Activated T-cell treated with anti-CD3 and anti-CD28 coated beads for 24 hours (primary cell): ENCODE data around the gene IRX4.

ENCODE experiments used
- DNase-seq: peaks from one replicate; pipeline ENCODE4 v3.0.0-alpha.2; 2020; ENCODE audit warnings: low read depth

IRX4 gene

DNA sequence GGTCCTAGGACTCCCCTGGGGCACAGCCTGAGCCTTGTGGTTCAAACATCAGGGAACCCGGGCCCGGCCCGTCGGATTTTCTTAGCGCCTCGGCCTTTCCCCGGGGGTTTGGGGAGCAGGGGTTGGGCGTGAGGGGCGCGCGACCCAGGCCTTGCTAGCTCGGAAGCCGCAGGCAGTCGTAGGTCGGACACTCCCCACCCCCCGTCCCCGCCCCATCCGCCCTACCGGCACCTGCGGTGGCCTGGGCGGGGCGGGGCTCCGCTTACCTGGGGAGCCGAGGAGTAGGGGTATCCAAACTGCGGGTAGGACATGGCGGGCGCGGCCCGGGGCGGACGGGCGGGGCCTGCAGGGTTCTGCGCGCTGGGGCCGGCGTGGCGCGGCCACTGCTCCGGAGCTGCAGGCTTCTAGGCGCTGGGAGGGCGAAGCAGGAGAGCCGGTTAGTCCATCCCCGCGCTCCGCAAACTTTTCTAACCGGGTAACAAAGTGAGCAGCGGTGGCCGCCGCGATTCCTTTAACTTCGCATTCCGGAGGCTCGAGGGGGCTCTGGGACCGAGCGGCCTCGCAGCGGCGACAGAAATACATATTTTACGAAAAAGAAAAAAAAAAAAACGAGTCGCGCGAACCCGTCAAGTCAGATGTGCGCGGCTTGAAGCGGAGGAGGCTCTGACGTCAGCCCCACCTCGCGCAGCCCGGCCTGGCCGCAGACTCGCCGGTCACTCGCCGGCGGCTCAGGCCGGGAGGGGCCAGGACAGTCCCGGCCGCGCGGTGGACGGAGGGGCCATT lies at the start of gene IRX4:
IRX4 (minus strand) TSS at position 589 of the 783 bp plus-strand sequence; CDS start at position 311, 278 bp downstream.
- no peak for DNase-seq

DNA sequence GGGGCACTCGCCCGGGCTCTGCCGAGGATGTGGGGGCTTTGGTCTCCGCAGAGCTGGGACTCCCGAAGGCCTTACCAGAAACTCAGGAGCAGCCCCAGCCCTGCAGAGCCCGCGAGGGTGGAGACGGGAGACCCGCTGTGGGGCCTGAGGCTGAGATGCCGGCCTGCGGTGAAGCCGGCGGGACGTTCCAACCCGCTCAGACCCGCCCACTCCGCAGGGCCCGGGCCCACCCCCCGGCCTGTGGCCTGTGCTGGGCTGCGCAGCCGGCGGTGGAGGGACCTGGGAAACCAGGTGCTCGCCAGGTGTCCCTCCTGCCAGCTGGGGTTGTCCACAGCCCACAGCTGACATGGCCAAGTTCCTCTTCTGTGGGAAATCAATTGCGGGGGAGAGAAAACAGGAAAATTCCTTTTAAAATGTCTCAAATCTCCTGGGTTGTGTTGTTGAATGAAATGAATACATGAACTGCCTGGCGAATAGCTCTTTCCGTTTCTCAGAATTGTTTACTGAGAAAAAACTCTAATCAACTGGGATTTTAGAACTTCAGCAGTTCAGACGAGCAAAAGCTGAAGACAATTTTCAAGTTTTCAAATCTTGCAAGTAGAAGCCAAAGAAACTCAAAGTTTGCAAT lies 49.0 kb upstream of the IRX4 start:
- DNase-seq = no peak

DNA sequence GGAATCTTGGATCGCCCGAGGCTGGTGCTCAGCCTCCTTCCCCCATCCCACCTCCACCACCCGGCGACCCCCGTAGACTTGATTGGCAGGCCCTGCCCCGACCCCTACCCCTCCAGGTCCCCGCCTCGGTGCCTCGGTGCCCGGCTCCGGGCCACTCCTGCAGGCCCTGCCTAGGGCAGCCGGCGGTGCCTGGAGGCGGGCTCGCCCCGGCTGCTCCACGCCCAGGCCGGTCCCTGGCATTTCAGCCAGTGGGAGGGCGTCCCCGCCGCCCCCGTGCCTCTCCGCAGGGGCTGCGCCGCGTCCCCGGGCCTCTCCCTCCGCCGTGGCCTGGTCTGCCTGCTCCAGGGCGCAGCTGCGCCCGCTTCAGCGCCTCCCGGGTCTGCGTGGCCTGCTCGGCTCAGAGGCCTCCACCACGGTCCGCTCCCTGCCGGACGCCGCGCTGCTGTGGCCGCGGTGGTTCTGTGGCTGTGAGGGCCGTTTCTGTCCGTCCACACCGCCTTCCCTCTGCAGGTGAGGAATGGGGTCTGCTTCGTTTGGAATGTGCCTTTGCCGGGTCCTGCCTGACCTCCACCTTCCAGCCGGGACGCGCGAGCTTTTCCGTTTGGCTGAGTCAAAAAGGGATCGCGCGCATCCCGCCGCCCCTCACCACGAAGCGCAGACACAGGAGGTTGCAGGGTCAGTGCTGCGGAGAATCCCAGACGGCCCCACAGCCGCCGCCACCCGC lies 48.3 kb upstream of the IRX4 start:
- DNase-seq = no peak

DNA sequence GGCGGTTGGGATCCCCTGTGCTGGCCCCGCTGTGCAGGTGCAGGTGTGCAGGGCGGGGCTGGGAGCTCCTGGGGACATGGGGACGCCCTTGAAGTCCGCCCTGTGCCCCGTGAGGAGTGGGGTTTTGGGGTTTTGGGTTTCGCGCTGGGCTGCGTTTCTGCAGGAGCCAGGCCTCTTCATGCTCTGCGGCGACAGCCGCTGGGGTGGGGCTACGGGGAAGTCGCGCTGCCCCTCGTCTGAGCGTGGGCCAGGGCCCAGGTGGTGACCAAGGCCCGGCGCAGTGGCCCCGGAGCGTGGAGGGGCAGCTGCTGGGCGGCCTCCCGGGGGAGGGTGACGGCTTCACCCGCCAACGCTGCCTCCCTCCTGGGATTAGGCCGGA lies 47.8 kb upstream of the IRX4 start:
- DNase-seq = no peak

DNA sequence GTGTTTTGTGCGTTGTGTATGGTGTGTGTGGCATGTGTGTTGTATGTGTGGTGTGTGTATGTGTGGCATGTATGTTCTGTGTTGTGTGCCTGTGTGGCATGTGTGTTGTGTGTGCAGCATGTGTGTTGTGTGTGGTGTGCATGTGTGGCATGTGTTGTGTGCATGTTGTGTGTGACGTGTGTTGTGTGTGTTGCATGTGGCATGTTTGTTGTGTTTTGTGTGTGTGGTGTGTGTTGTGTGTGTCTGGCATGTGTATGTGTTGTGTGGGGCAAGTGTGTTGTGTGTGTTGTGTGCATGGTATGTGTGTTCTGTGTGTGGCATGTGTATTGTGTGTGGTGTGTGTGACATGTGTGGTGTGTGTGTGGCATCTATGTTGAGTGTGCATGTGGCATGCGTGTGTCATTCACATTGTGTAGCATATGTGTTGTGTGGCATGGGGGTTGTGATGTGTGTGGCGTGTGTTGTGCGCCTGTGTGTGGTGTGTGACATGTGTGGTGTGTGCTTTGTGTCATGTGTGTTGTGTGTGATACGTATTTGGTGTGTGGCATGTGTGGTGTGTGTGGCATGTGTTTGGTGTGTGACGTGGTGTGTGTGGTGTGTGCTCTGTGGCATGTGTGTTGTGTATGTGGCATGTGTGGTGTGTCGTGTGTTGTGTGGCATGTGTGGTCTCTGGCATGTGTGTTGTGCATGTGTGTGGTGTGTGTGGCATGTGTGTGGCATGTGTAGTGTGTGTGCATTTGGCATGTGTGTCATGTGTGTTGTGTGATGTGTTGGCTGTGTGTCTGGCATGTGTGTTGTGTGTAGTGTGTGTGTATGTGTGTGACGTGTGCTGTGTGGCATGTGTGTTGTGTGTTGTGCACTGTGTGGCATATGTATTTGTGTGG lies 46.6 kb upstream of the IRX4 start:
- DNase-seq = no peak

DNA sequence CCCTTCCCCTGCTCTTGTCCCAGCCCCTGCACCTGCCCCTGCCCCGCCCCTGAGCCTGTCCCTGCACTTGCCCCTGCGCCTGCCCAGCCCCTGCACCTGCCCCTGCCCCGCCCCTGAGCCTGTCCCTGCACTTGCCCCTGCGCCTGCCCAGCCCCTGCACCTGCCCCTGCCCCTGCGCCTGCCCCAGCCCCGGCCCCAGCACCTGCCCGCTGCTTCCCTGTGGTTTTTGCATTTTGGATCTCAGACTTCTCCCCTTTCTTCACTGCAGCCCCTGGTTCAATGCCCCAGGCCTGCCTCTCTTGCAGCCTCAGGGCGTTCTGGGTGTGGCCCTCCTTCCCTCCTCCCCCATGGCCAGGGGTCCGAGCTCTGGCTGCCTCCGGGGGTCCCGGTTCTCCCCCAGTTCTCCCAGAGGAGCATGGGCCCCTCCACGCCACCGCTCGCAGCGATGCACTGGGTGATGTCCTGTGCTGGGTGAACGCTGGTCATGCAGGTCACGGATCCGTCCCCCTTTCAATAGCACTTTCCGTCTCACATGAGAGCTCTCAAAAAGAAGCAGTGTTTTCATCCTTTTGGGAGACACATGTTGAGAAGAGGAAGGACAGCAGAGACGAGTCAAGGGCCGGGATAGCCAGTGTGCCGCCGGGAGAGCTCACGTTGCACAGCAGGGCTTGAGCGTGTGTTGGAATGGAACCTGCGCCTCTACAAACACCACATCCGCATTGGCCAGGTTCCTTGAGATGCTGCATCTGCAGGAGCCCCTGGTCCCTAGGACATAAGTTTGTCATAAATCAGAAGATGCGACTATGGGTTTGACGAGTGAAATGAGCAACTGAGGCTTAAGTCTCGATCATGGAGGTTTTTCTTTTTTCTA lies 44.0 kb upstream of the IRX4 start:
- no peak for DNase-seq

DNA sequence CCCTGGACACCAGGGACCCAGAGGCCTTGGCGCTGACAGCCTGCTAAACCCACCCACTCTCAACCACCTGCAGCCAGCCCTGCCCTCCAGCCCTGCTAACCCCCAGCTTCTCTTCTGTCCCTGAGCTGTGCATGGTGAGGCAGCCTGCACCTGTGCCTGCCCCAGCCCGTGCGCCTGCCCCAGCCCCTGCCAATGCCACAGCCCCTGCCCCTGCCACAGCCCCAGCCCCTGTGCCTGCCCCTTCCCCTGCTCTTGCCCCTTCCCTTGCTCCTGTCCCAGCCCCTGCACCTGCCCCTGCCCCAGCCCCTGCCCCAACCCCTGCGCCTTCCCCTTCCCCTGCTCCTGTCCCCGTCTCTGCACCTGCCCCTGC lies 43.3 kb upstream of the IRX4 start:
- DNase-seq = no peak

DNA sequence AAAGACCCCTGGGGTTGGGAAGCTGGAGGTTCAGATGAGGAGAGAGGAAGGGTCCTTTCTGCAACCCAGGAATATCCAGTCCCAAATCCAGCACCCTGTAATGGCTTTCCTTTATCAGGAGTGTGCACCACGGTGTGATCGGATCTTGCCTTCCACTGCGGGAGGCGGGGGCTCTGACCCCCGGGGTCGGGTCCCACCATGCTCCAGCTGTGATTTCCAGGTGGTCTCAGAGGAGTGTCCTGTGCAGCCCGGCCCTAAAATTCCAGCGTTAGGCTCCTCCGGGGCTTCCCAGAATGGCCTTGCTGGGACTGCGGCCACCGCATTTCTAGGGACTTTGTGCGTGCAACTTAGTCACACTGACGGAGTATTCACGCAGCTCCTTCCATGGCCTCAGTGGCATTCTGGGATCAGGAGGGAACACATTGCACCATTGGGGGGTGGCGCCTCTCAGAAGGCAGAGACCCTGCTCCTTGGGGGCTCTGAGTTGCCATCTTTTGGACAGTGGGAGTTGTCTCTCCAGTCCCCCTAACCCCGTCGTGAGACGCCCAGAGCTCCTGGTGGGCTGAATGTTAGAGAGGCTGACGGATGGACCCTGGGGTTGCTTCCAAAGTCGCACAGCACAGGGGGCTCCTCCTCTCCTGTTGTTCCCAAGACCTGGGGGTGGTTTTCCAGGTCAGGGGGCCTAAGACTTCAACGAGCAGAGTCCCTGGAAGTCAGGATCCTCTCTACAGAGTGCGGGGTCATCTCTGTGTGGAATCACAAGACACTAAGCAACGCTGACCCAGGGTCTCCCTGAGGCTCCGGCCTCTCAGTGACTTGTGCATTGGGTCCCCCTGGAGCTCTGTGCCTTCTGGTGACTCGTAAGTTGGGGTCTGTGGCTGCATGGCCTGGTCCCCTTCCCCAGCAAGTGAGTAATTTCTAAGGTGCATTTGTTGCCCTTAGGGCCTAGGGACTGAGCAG lies 42.7 kb upstream of the IRX4 start:
- DNase-seq = no peak

DNA sequence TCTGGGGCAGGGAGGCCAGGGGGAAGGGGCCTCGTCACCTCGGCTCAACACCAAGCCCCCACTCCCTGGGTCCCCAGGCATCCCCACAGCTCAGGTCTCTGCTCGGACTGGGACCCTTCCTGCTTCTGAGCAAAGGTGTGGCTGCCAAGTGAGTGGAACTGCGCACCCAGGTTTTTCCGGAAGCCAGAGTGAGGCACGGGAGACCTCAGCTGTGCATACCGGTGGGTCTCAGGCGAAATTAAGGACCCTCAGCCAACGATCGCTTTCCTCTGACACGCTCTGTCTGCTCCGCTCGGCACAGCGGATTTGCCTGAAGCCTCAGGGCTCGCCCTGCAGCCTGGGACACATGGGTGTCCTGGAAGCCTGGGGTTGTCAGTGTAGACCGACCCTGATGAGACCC lies 41.0 kb upstream of the IRX4 start:
- DNase-seq = no peak

DNA sequence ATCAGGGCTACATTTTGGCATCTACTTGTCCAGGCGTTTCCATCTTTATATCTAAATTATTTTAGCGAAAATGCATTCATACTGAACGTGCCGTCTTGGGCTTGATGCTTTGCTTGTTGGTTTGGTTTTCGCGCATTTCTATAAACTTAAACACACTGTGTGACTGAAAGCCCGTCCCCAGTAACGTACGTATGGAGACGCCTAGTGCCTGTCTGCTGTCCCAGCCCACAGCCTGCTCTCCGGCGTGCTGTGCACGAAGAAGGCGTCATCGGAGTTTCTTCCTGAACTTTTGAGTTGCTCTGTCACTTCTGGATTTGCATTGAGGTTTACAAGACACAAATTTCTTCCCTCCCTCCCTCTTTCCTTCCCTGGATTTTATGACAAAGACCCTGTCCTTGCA lies 40.6 kb upstream of the IRX4 start:
- DNase-seq = no peak

DNA sequence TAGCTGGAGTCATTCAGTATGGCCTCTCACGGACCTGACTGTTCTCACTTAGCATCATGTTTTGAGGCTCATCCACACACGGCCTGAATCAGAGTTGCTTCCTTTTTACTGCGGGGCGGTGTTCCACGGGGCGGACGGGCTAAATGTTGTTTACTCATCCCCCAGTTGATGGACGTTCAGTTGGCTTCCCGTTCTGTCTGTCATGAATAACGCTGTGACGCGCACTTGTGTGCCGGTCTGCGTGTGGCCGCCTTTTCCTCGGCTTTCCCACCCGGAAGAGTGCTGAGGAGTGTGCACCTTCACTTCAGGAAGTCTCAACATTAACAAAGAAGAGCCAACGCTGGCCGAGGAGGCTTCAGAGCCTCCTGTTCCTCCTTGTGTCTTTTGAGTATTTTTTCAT lies 39.0 kb upstream of the IRX4 start:
- DNase-seq = no peak

DNA sequence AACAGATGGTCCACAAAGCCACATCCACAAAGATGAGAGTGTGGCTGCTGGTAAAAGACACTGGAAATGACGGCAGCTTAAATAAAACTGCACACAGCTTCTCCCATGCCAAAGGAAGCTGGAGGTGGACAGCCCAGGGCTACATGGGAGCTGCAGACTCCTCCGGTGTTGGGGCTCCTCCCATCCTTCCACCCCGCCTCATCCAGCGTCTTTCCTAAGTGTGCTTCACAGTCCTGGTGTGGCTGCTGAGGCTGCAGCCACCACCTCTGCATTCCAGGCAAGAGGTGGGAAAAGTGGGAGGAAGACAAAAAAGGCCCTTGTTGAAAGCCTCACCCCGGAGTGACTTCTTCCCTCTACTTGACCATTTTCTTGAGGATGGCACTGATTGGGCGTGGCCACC lies 37.0 kb upstream of the IRX4 start:
- DNase-seq = no peak

DNA sequence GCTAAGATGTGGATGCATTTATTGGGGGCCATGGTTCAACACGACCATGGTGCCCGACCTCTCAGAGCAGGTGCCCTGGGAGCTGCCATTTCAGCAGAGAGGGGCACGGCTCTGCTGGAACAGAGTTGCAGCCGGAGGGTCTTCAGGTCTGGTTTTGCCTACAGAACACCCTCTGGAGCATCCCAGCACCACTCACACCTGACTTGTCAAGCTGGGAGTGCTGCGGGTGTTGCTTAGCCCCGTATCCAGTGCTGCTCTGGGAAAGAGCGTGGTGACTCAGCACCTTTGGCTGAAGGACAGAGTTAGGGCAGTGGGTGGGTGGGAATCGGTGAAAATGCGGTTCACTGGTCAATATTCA lies 36.5 kb upstream of the IRX4 start:
- no peak for DNase-seq

DNA sequence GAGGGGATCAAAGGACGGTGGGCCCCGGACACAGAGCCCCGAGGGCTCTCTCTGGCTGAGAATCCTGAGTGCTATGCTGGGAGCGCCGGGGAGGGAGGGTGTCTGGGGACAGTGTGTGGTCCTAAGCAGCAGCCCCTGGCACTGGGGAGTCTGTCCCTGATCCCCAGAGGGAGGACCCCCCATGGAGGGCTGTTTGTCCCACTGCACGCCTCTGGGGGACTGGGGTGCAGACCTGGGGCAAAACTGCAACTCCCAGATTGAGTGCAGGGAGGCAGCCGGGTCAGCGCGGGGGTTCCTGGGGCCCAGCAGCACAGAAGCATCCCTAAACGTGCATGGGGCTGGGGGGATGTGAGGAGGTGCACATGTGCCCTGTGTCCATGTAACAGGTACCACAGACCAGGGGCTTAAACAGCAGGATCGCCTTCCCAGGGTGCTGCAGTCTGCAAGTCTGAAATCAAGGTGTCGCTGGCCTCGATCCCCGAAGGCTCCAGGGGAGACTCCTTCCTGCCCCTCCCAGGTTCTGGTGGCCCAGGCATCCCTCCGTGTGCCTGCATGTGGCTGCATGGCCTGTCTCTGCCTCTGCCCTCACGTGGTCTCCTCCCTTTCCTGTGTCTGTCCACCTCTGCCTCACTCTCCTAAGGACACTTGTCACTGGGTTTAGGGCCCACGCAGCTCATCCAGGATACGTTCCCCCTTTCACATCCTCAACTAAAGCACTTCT lies 35.9 kb upstream of the IRX4 start:
- no peak for DNase-seq

DNA sequence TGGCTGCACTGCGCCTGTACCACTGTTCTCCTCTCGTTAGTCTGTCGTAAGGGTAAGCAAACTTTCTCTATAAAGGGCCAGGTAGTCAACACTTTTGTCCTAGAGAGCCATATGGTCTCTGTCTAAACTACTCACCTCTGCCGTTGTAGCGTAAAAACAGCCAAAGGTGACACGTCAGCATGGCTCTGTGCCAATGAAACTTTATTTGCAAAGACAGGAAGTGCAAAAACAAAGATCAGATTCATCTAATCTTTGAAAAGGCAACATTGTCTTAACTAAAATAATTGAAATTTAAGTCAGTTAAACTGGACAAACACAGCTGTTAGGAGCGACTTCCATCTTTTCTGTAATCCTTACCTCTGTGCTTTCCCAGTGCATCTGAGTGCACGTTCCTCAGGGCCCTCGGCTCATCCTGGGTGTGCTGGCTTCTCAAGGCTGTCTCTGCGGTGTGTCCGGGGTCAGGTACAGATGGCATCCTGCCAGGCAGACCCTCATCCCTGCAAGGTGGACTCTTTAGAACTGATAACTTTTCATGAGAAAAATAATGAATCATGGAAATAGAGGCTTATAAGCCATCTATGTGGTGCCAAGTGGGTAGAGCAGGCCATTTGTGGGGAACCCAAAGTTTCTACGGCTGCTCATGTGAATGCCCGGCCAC lies 35.2 kb upstream of the IRX4 start:
- DNase-seq = no peak

DNA sequence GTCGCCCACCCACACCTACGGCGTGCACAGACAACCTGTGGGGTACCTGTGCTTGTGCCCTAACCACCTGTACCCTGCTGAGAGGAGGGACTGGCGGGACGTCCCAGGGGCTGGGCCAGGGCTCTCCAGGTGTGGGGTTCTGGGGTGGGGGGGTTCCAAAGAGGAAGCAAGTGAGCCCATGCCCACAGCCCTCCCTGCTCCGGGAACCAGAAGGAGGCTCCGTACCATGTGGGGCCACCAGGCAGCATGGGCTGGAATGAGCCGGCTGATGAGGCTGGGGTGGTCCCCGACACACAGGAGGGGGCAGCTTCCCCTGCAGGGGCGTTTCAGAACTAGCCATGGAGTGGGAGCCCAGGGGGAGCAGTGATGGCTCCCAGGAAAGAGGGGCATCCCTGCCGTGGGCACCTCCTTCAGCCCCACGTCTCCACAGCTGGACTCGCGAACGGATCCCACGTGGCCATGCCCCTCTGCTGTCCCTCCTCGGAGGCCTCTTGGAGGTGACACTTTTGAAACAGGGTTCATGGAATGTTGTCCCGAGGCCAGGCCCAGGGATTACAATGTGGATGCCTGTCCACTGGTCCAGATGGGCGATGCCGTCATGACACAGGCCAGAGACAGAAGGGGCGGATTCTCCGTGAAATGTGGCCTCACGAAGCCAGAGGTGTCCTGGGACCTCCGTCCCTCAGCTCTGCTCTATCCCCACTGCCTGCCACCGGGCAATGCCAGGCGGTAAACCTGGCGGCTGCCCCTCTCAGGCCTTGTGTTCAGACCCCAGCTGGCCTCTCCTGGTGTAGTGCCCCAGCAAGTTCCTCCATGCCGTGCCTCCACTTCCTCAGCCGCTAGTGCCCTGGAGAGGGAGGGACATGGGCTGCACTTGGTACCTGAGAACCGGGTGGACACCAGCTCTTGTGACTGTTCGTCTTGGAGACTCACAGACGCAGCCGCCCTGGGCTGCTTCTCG lies 33.6 kb upstream of the IRX4 start:
- DNase-seq = no peak

DNA sequence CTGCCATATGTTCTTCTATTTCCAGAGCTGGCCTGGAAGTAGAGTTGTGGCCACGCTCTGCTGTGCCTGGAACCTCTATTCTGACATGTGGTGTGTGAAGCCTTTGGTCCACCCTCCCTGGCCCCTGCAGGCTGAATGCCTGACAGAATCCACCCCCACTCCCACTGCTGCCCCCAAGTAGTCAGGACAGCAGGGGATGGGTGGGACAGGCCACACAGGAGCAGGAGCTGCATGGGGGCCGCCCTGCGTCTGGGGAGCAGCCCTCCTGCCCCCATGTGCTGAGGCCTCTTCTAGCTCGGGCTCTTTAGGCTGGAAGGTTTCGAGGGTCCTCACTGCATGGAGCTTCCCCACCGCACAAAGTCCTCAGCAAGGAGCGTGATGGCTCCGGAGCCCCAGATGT lies 32.6 kb upstream of the IRX4 start:
- no peak for DNase-seq

DNA sequence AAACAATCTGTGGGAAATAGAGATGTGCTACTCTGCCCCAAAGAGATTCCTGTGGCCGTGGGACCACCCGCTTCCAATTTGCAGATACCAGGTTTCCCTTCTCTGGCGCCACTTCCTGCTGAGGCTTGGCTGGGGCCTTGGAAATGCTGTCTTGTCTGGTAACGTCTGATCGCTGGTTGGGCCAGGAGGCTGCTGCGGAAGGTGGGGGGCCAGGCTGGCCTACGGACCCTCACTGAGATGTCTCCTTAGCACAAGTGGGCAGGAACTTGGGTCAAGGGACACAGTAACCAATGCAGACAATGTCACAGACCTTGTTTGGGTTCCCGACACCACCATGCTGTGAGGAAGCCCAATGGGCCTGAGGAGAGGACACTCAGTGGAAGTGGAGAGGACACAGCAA lies 31.7 kb upstream of the IRX4 start:
- no peak for DNase-seq
